ENCODE results near the gene CRIP2. TPM values are rescaled to one million over a fixed set of nuclear protein-coding genes. Genes with fewer than 3 reads are reported as not detected.
A peak's percentile ranks its signal among the peaks of the same experiment; 100 is the strongest.

Gene CRIP2
- total and polyA plus RNA-seq, 2 experiments from 2014 or later: 3.4 to 9.6 TPM

DNA sequence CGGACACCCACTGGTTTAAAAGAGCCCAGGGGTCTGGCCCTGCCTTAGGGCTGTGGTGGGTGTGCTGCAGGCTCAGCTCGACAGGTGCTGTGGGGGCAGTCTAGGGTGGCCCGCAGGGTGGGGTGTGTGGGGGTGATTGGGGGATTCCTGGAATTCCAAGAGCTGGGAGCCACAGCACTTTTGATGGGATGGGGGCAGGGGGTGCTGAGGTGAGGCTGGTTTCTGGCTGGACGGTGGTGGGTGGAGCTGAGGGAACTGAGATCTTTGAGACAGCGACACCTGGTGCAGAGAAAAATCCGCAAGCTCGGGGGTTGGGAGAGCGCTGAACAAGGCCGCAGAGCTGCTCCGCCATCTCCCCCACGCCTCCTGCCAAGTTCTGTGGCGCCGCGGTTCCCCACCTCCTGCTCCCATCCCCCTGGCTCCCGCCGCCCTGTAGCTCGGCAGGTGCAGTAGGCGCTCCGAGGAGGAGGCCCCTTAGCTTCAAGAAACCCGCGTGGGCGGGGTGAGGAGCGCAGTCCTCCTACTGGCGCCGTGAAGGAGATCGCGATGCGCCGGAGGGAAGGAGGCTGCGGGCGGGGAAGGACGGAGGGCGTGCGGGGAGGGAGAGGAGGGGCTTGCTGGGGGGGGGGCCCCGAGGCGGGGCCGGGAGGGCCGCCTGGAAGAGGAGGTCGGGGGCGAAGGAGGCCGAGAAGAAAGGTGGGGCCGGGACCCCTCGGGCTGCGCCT, 15.1 kb downstream of the CRIP2 start:
- TF ChIP-seq POLR2AphosphoS5 (IDR thresholded peaks at IDR 0.05; ENCODE audit: low read depth): 0 out of 2 replicates have a peak, but pooled peaks have one; percentile 24
- TF ChIP-seq, protein P1, sequence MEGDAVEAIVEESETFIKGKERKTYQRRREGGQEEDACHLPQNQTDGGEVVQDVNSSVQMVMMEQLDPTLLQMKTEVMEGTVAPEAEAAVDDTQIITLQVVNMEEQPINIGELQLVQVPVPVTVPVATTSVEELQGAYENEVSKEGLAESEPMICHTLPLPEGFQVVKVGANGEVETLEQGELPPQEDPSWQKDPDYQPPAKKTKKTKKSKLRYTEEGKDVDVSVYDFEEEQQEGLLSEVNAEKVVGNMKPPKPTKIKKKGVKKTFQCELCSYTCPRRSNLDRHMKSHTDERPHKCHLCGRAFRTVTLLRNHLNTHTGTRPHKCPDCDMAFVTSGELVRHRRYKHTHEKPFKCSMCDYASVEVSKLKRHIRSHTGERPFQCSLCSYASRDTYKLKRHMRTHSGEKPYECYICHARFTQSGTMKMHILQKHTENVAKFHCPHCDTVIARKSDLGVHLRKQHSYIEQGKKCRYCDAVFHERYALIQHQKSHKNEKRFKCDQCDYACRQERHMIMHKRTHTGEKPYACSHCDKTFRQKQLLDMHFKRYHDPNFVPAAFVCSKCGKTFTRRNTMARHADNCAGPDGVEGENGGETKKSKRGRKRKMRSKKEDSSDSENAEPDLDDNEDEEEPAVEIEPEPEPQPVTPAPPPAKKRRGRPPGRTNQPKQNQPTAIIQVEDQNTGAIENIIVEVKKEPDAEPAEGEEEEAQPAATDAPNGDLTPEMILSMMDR (conservative IDR thresholded peaks at IDR 0.05; ENCODE audit: low read depth in 2 of 2): peak; percentile 45 to 62
- no peak for TF ChIP-seq ZNF114 (CRISPR knock-in tag; IDR thresholded peaks at IDR 0.05)
- Histone ChIP-seq H3K4me1 (ENCODE audit: insufficient read depth) (peaks cover 4% of the 10 kb centered on the region; the same call in 1 of the 2 replicates), H3K9me2 (ENCODE audit: insufficient read depth) (peaks cover 3% of the 10 kb centered on the region; the same call in 1 of the 2 replicates), H3K27me3 (ENCODE audit: insufficient read depth) (peaks cover 55% of the 10 kb centered on the region), H3K79me2 (replicated peaks; ENCODE audit: insufficient read depth) (no peaks in the 10 kb centered on the region), H3K4me3 (peak overlapping the region; percentile 58), H2AFZ (peak overlapping the region; percentile 87; the same call in 1 of the 2 replicates), H3K27ac (ENCODE audit: low read depth) (no peak overlapping the region), H3K4me2 (peak overlapping the region; percentile 85), H3K36me3 (ENCODE audit: insufficient read depth) (no peaks in the 10 kb centered on the region), H4K20me1 (replicated peaks; ENCODE audit: insufficient read depth) (no peaks in the 10 kb centered on the region), H3F3A (replicated peaks; ENCODE audit: low read depth) (peaks cover 4% of the 10 kb centered on the region; the same call in 1 of the 2 replicates)
- Mint-ChIP-seq H3K27ac (no peak overlapping the region), H3K36me3 (ENCODE audit: low read depth) (no peaks in the 10 kb centered on the region), H3K27me3 (ENCODE audit: insufficient read depth, low read depth, poor library complexity) (peaks cover 51% of the 10 kb centered on the region), H3K4me1 (peaks cover 5% of the 10 kb centered on the region; the same call in 2 of the 3 replicates), H3K4me3 (peak overlapping the region; percentile 64), H3K9me3 (peaks cover 6% of the 10 kb centered on the region; the same call in 2 of the 3 replicates)
- peak; percentile 93 for DNase-seq (ENCODE audit: low spot score)
- peak; percentile 12 for ATAC-seq

DNA sequence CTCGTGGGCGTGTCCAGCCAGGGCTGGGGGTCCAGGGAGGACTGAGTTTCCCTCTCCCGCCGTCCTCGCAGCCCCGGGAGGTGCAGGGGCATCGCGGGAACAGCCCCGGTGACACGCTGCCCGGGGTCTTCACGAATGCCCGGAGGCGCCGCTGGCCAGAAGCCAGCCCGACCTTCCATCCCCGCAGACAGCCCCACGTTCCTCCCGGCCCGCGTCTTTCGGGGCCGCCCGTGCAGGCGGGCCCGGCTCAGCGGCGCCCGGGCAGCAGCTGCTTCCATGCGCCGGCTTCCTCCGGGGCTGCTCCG, 15.6 kb downstream of the CRIP2 start:
- H3K36me3 Mint-ChIP-seq (ENCODE audit: low read depth): no peaks in the 10 kb centered on the region
- peaks cover 4% of the 10 kb centered on the region; the same call in 1 of the 2 replicates for H3K4me1 ChIP-seq (ENCODE audit: insufficient read depth)
- no peak overlapping the region for H3K27ac Mint-ChIP-seq
- H3K27me3 ChIP-seq (ENCODE audit: insufficient read depth): peaks cover 50% of the 10 kb centered on the region
- peak overlapping the region; percentile 58 for H3K4me3 ChIP-seq
- H3K4me3 Mint-ChIP-seq: peak overlapping the region; percentile 64; the same call in 2 of the 3 replicates
- ATAC-seq (no peak; the same call in 2 of the 3 replicates), DNase-seq (ENCODE audit: low spot score) (no peak)
- H3K36me3 ChIP-seq (ENCODE audit: insufficient read depth): no peaks in the 10 kb centered on the region
- H3K79me2 ChIP-seq (replicated peaks; ENCODE audit: insufficient read depth): no peaks in the 10 kb centered on the region
- peaks cover 5% of the 10 kb centered on the region; the same call in 2 of the 3 replicates for H3K4me1 Mint-ChIP-seq
- no peaks in the 10 kb centered on the region for H4K20me1 ChIP-seq (replicated peaks; ENCODE audit: insufficient read depth)
- peaks cover 6% of the 10 kb centered on the region; the same call in 2 of the 3 replicates for H3K9me3 Mint-ChIP-seq
- no peak overlapping the region for H3K27ac ChIP-seq (ENCODE audit: low read depth)
- H3K4me2 ChIP-seq: peak overlapping the region; percentile 85
- 0 out of 2 replicates have a peak overlapping the region, but pooled peaks have one; percentile 72 for H2AFZ ChIP-seq
- peaks cover 3% of the 10 kb centered on the region; the same call in 1 of the 2 replicates for H3K9me2 ChIP-seq (ENCODE audit: insufficient read depth)
- H3F3A ChIP-seq (replicated peaks; ENCODE audit: low read depth): peaks cover 4% of the 10 kb centered on the region; the same call in 1 of the 2 replicates
- peaks cover 49% of the 10 kb centered on the region for H3K27me3 Mint-ChIP-seq (ENCODE audit: insufficient read depth, low read depth, poor library complexity)
- no peak for TF ChIP-seq EZH2phosphoT487 (IDR thresholded peaks at IDR 0.05; ENCODE audit: unreplicated experiment)
- no peak for TF ChIP-seq POLR2AphosphoS5 (IDR thresholded peaks at IDR 0.05; ENCODE audit: low read depth)
- TF ChIP-seq, protein P2, sequence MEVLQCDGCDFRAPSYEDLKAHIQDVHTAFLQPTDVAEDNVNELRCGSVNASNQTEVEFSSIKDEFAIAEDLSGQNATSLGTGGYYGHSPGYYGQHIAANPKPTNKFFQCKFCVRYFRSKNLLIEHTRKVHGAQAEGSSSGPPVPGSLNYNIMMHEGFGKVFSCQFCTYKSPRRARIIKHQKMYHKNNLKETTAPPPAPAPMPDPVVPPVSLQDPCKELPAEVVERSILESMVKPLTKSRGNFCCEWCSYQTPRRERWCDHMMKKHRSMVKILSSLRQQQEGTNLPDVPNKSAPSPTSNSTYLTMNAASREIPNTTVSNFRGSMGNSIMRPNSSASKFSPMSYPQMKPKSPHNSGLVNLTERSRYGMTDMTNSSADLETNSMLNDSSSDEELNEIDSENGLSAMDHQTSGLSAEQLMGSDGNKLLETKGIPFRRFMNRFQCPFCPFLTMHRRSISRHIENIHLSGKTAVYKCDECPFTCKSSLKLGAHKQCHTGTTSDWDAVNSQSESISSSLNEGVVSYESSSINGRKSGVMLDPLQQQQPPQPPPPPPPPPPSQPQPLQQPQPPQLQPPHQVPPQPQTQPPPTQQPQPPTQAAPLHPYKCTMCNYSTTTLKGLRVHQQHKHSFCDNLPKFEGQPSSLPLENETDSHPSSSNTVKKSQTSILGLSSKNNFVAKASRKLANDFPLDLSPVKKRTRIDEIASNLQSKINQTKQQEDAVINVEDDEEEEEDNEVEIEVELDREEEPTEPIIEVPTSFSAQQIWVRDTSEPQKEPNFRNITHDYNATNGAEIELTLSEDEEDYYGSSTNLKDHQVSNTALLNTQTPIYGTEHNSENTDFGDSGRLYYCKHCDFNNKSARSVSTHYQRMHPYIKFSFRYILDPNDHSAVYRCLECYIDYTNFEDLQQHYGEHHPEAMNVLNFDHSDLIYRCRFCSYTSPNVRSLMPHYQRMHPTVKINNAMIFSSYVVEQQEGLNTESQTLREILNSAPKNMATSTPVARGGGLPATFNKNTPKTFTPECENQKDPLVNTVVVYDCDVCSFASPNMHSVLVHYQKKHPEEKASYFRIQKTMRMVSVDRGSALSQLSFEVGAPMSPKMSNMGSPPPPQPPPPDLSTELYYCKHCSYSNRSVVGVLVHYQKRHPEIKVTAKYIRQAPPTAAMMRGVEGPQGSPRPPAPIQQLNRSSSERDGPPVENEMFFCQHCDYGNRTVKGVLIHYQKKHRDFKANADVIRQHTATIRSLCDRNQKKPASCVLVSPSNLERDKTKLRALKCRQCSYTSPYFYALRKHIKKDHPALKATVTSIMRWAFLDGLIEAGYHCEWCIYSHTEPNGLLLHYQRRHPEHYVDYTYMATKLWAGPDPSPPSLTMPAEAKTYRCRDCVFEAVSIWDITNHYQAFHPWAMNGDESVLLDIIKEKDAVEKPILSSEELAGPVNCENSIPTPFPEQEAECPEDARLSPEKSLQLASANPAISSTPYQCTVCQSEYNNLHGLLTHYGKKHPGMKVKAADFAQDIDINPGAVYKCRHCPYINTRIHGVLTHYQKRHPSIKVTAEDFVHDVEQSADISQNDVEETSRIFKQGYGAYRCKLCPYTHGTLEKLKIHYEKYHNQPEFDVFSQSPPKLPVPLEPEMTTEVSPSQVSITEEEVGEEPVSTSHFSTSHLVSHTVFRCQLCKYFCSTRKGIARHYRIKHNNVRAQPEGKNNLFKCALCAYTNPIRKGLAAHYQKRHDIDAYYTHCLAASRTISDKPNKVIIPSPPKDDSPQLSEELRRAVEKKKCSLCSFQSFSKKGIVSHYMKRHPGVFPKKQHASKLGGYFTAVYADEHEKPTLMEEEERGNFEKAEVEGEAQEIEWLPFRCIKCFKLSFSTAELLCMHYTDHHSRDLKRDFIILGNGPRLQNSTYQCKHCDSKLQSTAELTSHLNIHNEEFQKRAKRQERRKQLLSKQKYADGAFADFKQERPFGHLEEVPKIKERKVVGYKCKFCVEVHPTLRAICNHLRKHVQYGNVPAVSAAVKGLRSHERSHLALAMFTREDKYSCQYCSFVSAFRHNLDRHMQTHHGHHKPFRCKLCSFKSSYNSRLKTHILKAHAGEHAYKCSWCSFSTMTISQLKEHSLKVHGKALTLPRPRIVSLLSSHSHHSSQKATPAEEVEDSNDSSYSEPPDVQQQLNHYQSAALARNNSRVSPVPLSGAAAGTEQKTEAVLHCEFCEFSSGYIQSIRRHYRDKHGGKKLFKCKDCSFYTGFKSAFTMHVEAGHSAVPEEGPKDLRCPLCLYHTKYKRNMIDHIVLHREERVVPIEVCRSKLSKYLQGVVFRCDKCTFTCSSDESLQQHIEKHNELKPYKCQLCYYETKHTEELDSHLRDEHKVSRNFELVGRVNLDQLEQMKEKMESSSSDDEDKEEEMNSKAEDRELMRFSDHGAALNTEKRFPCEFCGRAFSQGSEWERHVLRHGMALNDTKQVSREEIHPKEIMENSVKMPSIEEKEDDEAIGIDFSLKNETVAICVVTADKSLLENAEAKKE (CRISPR knock-in tag; IDR thresholded peaks at IDR 0.05): no peak
- TF ChIP-seq, protein P1 (conservative IDR thresholded peaks at IDR 0.05; ENCODE audit: low read depth in 2 of 2): no peak

All from GM23338 (cell line).